Esophagus squamous epithelium (tissue), 5 donors: ENCODE results near the gene OR1K1. TPM values are rescaled to one million over a fixed set of nuclear protein-coding genes. Genes with fewer than 3 reads are reported as not detected.
A peak's percentile ranks its signal among the peaks of the same experiment; 100 is the strongest.

Experiments used
- DNase-seq: peaks from one replicate; lab custom pipeline; 2025; lab: John Stamatoyannopoulos, UW
- H3K27ac ChIP-seq, 4 donors: fragments of 200-600 bp; sonication (generic); one replicate each; pipeline ENCODE4 v1.5.1; 2016 to 2019; ENCODE audit warnings: mild to moderate bottlenecking in 1 of 4
- H3K27me3 ChIP-seq, 4 donors: fragments of 200-600 bp; sonication (generic); 1 replicate in 3 of 4; 2 replicates in 1 of 4; pipeline versions ENCODE4 v1.5.1 to v1.6.0; 2017 to 2021; ENCODE audit warnings: antibody characterized with exemption in 1 of 4
- H3K36me3 ChIP-seq, 3 donors: fragments of 200-600 bp; sonication (generic); one replicate each; pipeline ENCODE4 v1.5.1; 2016 to 2019
- H3K4me1 ChIP-seq, 3 donors: fragments of 200-600 bp; sonication (generic); one replicate each; pipeline ENCODE4 v1.5.1; 2017 to 2019
- H3K4me3 ChIP-seq, 4 donors: fragments of 200-600 bp; sonication (generic); 1 replicate in 3 of 4; 2 replicates in 1 of 4; pipeline ENCODE4 v1.5.1; 2016 to 2019; ENCODE audit warnings: mild to moderate bottlenecking in 2 of 4, moderate library complexity in 1 of 4
- H3K9me3 ChIP-seq, 3 donors: fragments of 200-600 bp; sonication (generic); one replicate each; pipeline ENCODE4 v1.5.1; 2016 to 2019
- CTCF ChIP-seq, 6 experiments: fragments of 450-650 bp in 4 of 6; fragments of 200-600 bp in 2 of 6; sonication (generic) in 2 of 6; IDR thresholded peaks; one replicate each; pipeline ENCODE4 v1.5.1; 2016 to 2019; ENCODE audit warnings: antibody characterized with exemption in 6 of 6, mild to moderate bottlenecking in 4 of 6, moderate library complexity in 4 of 6
- POLR2A ChIP-seq, 4 donors: fragments of 450-650 bp; IDR thresholded peaks; one replicate each; pipeline ENCODE4 v1.6.1; 2017; ENCODE audit warnings: antibody characterized with exemption in 4 of 4, mild to moderate bottlenecking in 4 of 4, moderate library complexity in 3 of 4
- WGBS, 2 donors: methylation state at CpG; one replicate each; pipeline ENCODE4 v1.1.5; 2018; 5-methylcytosine and 5-hydroxymethylcytosine counted together
- intact Hi-C: fragments of 100-400 bp; cut with DNase I; formaldehyde crosslinking; loops from one replicate; pipeline ENCODE4 v1.15.0; 2022
- total RNA-seq, 4 donors: library from RNA; depleted of rRNA; stranded (reverse); fragments of >200 nt; gene quantifications; one replicate each; pipeline ENCODE4 v1.1.0, GENCODE V29; 2016
- donor health status: DM: yes; HTN: yes; CAD: no.

Gene OR1K1
- total RNA-seq, 4 donors from 2014 or later: not detected

- Histone ChIP-seq H3K9me3 (peaks cover 0 to 6% (median 0%) of the 10 kb centered on the region in 3 donors), H3K27me3 (no peaks in the 10 kb centered on the region), H3K4me1 (peaks cover 2 to 34% (median 7%) of the 10 kb centered on the region in 3 donors), H3K36me3 (no peaks in the 10 kb centered on the region), H3K4me3 (peak overlapping the region in 1 of 4 donors; percentile 0), H3K27ac (no peak overlapping the region)
- no peak for TF ChIP-seq POLR2A (IDR thresholded peaks at IDR 0.05)
- TF ChIP-seq CTCF (IDR thresholded peaks at IDR 0.05): peak; percentile 45 to 87 (median 83)
- WGBS, 2 donors: 0 to 2% methylated on average over 8 of the region's 8 CpGs
- intact Hi-C loops: loop anchor here (5.0 kb wide), 1 partner anchor 348 kb away; no protein-coding TSS in a partner anchor
- DNase-seq: no peak
These were observed 10.5 kb downstream of the OR1K1 start for GRCh38 chr9:122810306-122810946.

GRCh38 chr9:122812736-122813135 lies 12.8 kb downstream of the OR1K1 start:
- TF ChIP-seq CTCF (IDR thresholded peaks at IDR 0.05) (no peak), POLR2A (IDR thresholded peaks at IDR 0.05) (no peak)
- 66 to 72% methylated on average over 2 to 3 of the region's 4 CpGs for WGBS, 2 donors
- H3K27me3 ChIP-seq: no peaks in the 10 kb centered on the region
- H3K4me1 ChIP-seq: peaks cover 2 to 46% (median 7%) of the 10 kb centered on the region in 3 donors
- peaks cover 0 to 18% (median 0%) of the 10 kb centered on the region in 3 donors for H3K36me3 ChIP-seq
- intact Hi-C loops: loop anchor here (5.0 kb wide), 1 partner anchor 350 kb away; no protein-coding TSS in a partner anchor
- H3K9me3 ChIP-seq: no peaks in the 10 kb centered on the region
- no peak overlapping the region for H3K27ac ChIP-seq
- no peak overlapping the region for H3K4me3 ChIP-seq
- no peak for DNase-seq

GRCh38 chr9:122814545-122814944 lies 14.6 kb downstream of the OR1K1 start:
- H3K36me3 ChIP-seq: peaks cover 0 to 29% (median 0%) of the 10 kb centered on the region in 3 donors
- WGBS, 2 donors: 59 to 61% methylated on average over 6 of the region's 6 CpGs
- H3K27me3 ChIP-seq: no peaks in the 10 kb centered on the region
- intact Hi-C loops: loop anchor here (5.0 kb wide), 1 partner anchor 352 kb away; no protein-coding TSS in a partner anchor
- no peak overlapping the region for H3K27ac ChIP-seq
- no peak for TF ChIP-seq CTCF (IDR thresholded peaks at IDR 0.05)
- TF ChIP-seq POLR2A (IDR thresholded peaks at IDR 0.05): no peak
- peaks cover 0 to 34% (median 7%) of the 10 kb centered on the region in 3 donors for H3K4me1 ChIP-seq
- no peaks in the 10 kb centered on the region for H3K9me3 ChIP-seq
- H3K4me3 ChIP-seq: no peak overlapping the region
- no peak for DNase-seq

GRCh38 chr9:122815544-122815943 lies 15.6 kb downstream of the OR1K1 start:
- Histone ChIP-seq H3K9me3 (no peaks in the 10 kb centered on the region), H3K4me3 (no peak overlapping the region), H3K27me3 (no peaks in the 10 kb centered on the region), H3K4me1 (peaks cover 4 to 34% (median 7%) of the 10 kb centered on the region in 3 donors), H3K27ac (peak overlapping the region in 3 of 4 donors; percentile 53 to 68 (median 64)), H3K36me3 (peaks cover 0 to 38% (median 3%) of the 10 kb centered on the region in 3 donors)
- DNase-seq: no peak
- TF ChIP-seq CTCF (IDR thresholded peaks at IDR 0.05) (peak in 1 of 6 experiments; percentile 5), POLR2A (IDR thresholded peaks at IDR 0.05) (no peak)
- intact Hi-C loops: no loop called here

GRCh38 chr9:122816163-122816867 lies 16.4 kb downstream of the OR1K1 start:
- H3K36me3 ChIP-seq: peaks cover 0 to 46% (median 4%) of the 10 kb centered on the region in 3 donors
- H3K4me1 ChIP-seq: peaks cover 4 to 41% (median 7%) of the 10 kb centered on the region in 3 donors
- H3K9me3 ChIP-seq: no peaks in the 10 kb centered on the region
- no peak for TF ChIP-seq POLR2A (IDR thresholded peaks at IDR 0.05)
- no peak for TF ChIP-seq CTCF (IDR thresholded peaks at IDR 0.05)
- H3K27ac ChIP-seq: peak overlapping the region in 3 of 4 donors; percentile 53 to 68 (median 64)
- no peak overlapping the region for H3K4me3 ChIP-seq
- no peaks in the 10 kb centered on the region for H3K27me3 ChIP-seq
- 69 to 75% methylated on average over 16 to 17 of the region's 17 CpGs for WGBS, 2 donors
- intact Hi-C loops: no loop called here
- DNase-seq: no peak
